ENCODE measurements around the gene KRT86. TPM values are rescaled to one million over a fixed set of nuclear protein-coding genes. Genes with fewer than 3 reads are reported as not detected.

KRT86 gene
- total and polyA plus RNA-seq, 9 of the 15 experiments (the other 6 are each of a cell fraction or from before 2014, with no cell fraction given): not detected

- Histone ChIP-seq H3K27ac (ENCODE audit: extremely low read depth, low read depth, low read length) (no peak overlapping the region), H4K20me1 (replicated peaks; ENCODE audit: control insufficient read depth, insufficient read depth, low read length) (no peaks in the 10 kb centered on the region), H3K9ac (ENCODE audit: insufficient read depth in 1 of 2, low read depth in 2 of 2, low read length in 2 of 2) (no peak overlapping the region), H3K36me3 (ENCODE audit: control insufficient read depth, insufficient read depth, low read length) (no peaks in the 10 kb centered on the region), H3K79me2 (ENCODE audit: control insufficient read depth, insufficient read depth, low read length) (no peaks in the 10 kb centered on the region), H3K27me3 (ENCODE audit: control insufficient read depth in 2 of 2, insufficient read depth in 2 of 2, low read length in 2 of 2) (peaks cover 22 to 53% of the 10 kb centered on the region in 2 experiments), H3K4me2 (ENCODE audit: insufficient read depth, low read length) (no peak overlapping the region), H3K9me3 (replicated peaks; ENCODE audit: control insufficient read depth, insufficient read depth, low read depth, low read length) (no peaks in the 10 kb centered on the region), H3K9me1 (ENCODE audit: control insufficient read depth, insufficient read depth, low read length) (no peaks in the 10 kb centered on the region), H2AFZ (ENCODE audit: low read depth, low read length) (no peak overlapping the region), H3K4me1 (replicated peaks in 1 of 2; ENCODE audit: control insufficient read depth in 2 of 2, insufficient read depth in 2 of 2, low read length in 2 of 2) (peaks cover 0 to 5% of the 10 kb centered on the region in 2 experiments; a peak in 1 of 5 replicates), H3K4me3 (no peak overlapping the region)
- ChIA-PET POLR2A (no interaction called here), CTCF (ENCODE audit: low intra/inter-chr PET ratio) (no interaction called here)
- 0% methylated on average over 6 of the region's 6 CpGs for WGBS (ENCODE audit: insufficient coverage, low coverage, missing lambda C conversion rate)
- BruUV-seq (replicated peaks): no TSS peak
- TF ChIP-seq KLF10 (CRISPR knock-in tag; IDR thresholded peaks at IDR 0.05) (no peak), EP300 (IDR thresholded peaks at IDR 0.05; ENCODE audit: low read length) (no peak), ZMIZ1 (IDR thresholded peaks at IDR 0.05; ENCODE audit: low read depth in 2 of 2, low read length in 2 of 2) (no peak), FOXA1 (IDR thresholded peaks at IDR 0.05; ENCODE audit: borderline replicate concordance) (no peak), THRB (CRISPR knock-in tag; conservative IDR thresholded peaks at IDR 0.05) (no peak), ZNF592 (IDR thresholded peaks at IDR 0.05) (no peak), ETV6 (IDR thresholded peaks at IDR 0.05; ENCODE audit: borderline replicate concordance in 1 of 2, low read depth in 2 of 2, low read length in 1 of 2) (no peak), ETV6 (CRISPR knock-in tag; IDR thresholded peaks at IDR 0.05; ENCODE audit: borderline replicate concordance) (no peak), HOMEZ (CRISPR knock-in tag; IDR thresholded peaks at IDR 0.05) (no peak), MECOM (CRISPR knock-in tag; IDR thresholded peaks at IDR 0.05) (no peak)
- ATAC-seq (no peak), FAIRE-seq (no peak), DNase-seq (ENCODE audit: extremely low read depth in 1 of 4, low spot score in 3 of 4) (no peak)
- intact Hi-C loops (cut with micrococcal nuclease): no loop called here
- in situ Hi-C loops (cut with MboI): no loop called here
Measured at GRCh38 chr12:52259657-52260243, 14.7 kb upstream of the KRT86 start.
